NT2/D1 (cell line): ENCODE results near the gene CLDN12.

Source experiments
- SUZ12 ChIP-seq: IDR thresholded peaks from 2 replicates; pipeline ENCODE4 v1.6.1; 2011; ENCODE audit not compliant: insufficient read length, insufficient read depth; ENCODE audit errors: extremely low read depth
- ZNF274 ChIP-seq: IDR thresholded peaks from 2 replicates; pipeline ENCODE4 v1.6.1; 2011; ENCODE audit warnings: mild to moderate bottlenecking, low read depth, low read length

- TF ChIP-seq ZNF274, result no peak
- TF ChIP-seq SUZ12, result no peak
Observed at GRCh38 chr7:90408142-90408541, 4.9 kb downstream of the CLDN12 start.
